ENCODE data around the gene NPR2. TPM values are rescaled to one million over a fixed set of nuclear protein-coding genes. Genes with fewer than 3 reads are reported as not detected.

Gene NPR2
- polyA plus RNA-seq, 4 donors = 27.1 to 55.5 (median 30.6) TPM

GRCh38 chr9:35852876-35853865, 61.8 kb downstream of the NPR2 start:
- no peak for DNase-seq (ENCODE audit: low read depth in 4 of 4, low spot score in 3 of 4)

GRCh38 chr9:35854091-35854762, 62.8 kb downstream of the NPR2 start:
- DNase-seq (ENCODE audit: low read depth in 4 of 4, low spot score in 3 of 4) = no peak

GRCh38 chr9:35856206-35856605, 64.8 kb downstream of the NPR2 start:
- DNase-seq (ENCODE audit: low read depth in 4 of 4, low spot score in 3 of 4) = no peak

- DNase-seq (ENCODE audit: low read depth in 4 of 4, low spot score in 3 of 4) = no peak
These were observed 65.5 kb downstream of the NPR2 start for GRCh38 chr9:35856882-35857281.

GRCh38 chr9:35858458-35858857, 67.1 kb downstream of the NPR2 start:
- no peak for DNase-seq (ENCODE audit: low read depth in 4 of 4, low spot score in 3 of 4)

Other genes starting within 250 kb of the NPR2 start
- gene TESK1, start 186.3 kb upstream of the NPR2 start, polyA plus RNA-seq (ENCODE audit: insufficient read length in 4 of 4) = 10 to 100 TPM; 33.4 to 49.4 (median 34.7) TPM
- gene CD72, start 173.2 kb upstream of the NPR2 start, polyA plus RNA-seq (ENCODE audit: insufficient read length in 4 of 4) = 1 to 10 TPM; 1.8 to 3.3 (median 2.2) TPM
- under 1 TPM in 2 of 4 donors, not detected in 2; 0.32 to 0.46 TPM for gene SIT1, start 140.7 kb upstream of the NPR2 start, polyA plus RNA-seq (ENCODE audit: insufficient read length in 4 of 4)
- 1 to 10 TPM in 1 of 4 donors, not detected in 3; 2.5 TPM for gene RMRP, start 133.6 kb upstream of the NPR2 start, polyA plus RNA-seq (ENCODE audit: insufficient read length in 4 of 4)
- gene CCDC107, start 133.3 kb upstream of the NPR2 start, polyA plus RNA-seq (ENCODE audit: insufficient read length in 4 of 4) = 10 to 100 TPM; 15.5 to 21.2 (median 18.4) TPM
- gene ARHGEF39, start 126.4 kb upstream of the NPR2 start, polyA plus RNA-seq (ENCODE audit: insufficient read length in 4 of 4) = 10 to 100 TPM in 1 of 4 donors, 1 to 10 TPM in 3; 9.0 to 11.5 (median 9.8) TPM
- 1 to 10 TPM in 1 of 4 donors, under 1 TPM in 3; 0.63 to 1.6 (median 0.73) TPM for gene CA9, start 117.7 kb upstream of the NPR2 start, polyA plus RNA-seq (ENCODE audit: insufficient read length in 4 of 4)
- gene TPM2, start 101.7 kb upstream of the NPR2 start, polyA plus RNA-seq (ENCODE audit: insufficient read length in 4 of 4) = 100 to 1,000 TPM; 150 to 285 (median 184) TPM
- 100 to 1,000 TPM; 141 to 173 (median 163) TPM for gene TLN1, start 59.4 kb upstream of the NPR2 start, polyA plus RNA-seq (ENCODE audit: insufficient read length in 4 of 4)
- gene CREB3, start 58.9 kb upstream of the NPR2 start, polyA plus RNA-seq (ENCODE audit: insufficient read length in 4 of 4) = 10 to 100 TPM; 33.8 to 43.0 (median 39.2) TPM
- gene GBA2, start 42.4 kb upstream of the NPR2 start, polyA plus RNA-seq (ENCODE audit: insufficient read length in 4 of 4) = 100 to 1,000 TPM in 2 of 4 donors, 10 to 100 TPM in 2; 62.5 to 131 (median 101) TPM
- gene RGP1, start 42.3 kb upstream of the NPR2 start, polyA plus RNA-seq (ENCODE audit: insufficient read length in 4 of 4) = 10 to 100 TPM; 25.7 to 28.2 (median 27.4) TPM
- gene MSMP, start 37.3 kb upstream of the NPR2 start, polyA plus RNA-seq (ENCODE audit: insufficient read length in 4 of 4) = not detected
- gene SPAG8, start 20.7 kb downstream of the NPR2 start, polyA plus RNA-seq (ENCODE audit: insufficient read length in 4 of 4) = 1 to 10 TPM; 2.9 to 7.2 (median 5.7) TPM
- gene HINT2, start 23.5 kb downstream of the NPR2 start, polyA plus RNA-seq (ENCODE audit: insufficient read length in 4 of 4) = 10 to 100 TPM; 32.0 to 57.4 (median 53.8) TPM
- under 1 TPM; 0.11 to 0.35 (median 0.26) TPM for gene FAM221B, start 37.1 kb downstream of the NPR2 start, polyA plus RNA-seq (ENCODE audit: insufficient read length in 4 of 4)
- gene TMEM8B, start 37.6 kb downstream of the NPR2 start, polyA plus RNA-seq (ENCODE audit: insufficient read length in 4 of 4) = 10 to 100 TPM; 28.8 to 44.5 (median 30.5) TPM
- under 1 TPM in 1 of 4 donors, not detected in 3; 0.15 TPM for gene OR13J1, start 78.8 kb downstream of the NPR2 start, polyA plus RNA-seq (ENCODE audit: insufficient read length in 4 of 4)
- gene HRCT1, start 114.6 kb downstream of the NPR2 start, polyA plus RNA-seq (ENCODE audit: insufficient read length in 4 of 4) = 1 to 10 TPM in 1 of 4 donors, under 1 TPM in 2, not detected in 1; 0.21 to 3.3 (median 0.50) TPM
- gene SPAAR, start 117.9 kb downstream of the NPR2 start, polyA plus RNA-seq (ENCODE audit: insufficient read length in 4 of 4) = 1 to 10 TPM in 3 of 4 donors, under 1 TPM in 1; 0.71 to 1.5 (median 1.3) TPM
- not detected for gene OR2S2, start 166.6 kb downstream of the NPR2 start, polyA plus RNA-seq (ENCODE audit: insufficient read length in 4 of 4)
- gene RECK, start 245.3 kb downstream of the NPR2 start, polyA plus RNA-seq (ENCODE audit: insufficient read length in 4 of 4) = 10 to 100 TPM; 26.6 to 66.7 (median 33.5) TPM